Measurements from ENCODE around the gene GCK.

Gene GCK

DNA sequence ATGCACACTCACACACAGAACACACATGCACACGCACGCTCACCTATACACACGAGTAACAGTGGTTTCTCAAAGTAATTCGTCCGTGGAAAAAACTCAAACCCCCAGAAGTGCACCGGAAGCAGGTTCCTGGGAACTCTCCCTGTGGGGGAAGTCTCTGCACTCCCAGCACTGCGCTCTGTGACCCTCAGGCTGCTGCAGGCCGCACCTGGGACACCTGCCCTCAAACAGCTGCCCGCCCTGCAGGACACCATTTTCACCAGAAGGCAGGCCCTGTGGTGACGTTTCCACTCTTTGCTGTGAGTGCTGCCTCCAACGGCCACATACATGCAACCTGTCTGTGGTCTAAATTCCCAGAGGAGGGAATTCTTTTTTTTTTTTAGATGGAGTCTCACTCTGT is 32.8 kb upstream of the GCK start:
- DNase-seq, result no peak

DNA sequence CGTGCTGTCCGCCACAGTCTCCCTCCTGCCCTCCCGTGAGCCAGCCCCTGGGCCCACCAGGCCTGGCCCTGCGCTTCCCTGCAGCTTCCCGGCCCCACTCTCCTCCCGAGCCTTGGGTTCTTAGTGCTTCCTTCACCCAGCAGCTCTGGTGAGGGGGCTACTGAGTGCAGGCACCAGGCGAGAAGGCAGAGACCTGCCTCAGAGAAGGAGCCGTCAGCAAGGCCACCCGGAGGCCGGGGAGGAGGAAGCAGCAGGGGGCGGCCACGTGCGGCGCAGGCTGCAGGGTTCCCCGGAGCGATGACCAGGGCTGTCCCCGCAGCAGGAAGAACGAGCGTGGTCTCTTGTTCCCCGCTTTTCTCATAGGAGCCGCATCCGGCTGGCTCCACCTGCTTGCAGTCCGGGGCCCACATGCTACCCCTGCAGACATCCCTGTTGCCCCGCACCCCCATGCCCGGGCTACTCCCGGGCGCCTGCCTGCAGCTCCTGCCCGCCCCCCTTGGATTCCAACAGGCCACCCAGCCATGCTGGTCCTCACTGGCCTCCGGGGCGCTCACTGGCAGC is 32.1 kb upstream of the GCK start:
- DNase-seq, result no peak

DNA sequence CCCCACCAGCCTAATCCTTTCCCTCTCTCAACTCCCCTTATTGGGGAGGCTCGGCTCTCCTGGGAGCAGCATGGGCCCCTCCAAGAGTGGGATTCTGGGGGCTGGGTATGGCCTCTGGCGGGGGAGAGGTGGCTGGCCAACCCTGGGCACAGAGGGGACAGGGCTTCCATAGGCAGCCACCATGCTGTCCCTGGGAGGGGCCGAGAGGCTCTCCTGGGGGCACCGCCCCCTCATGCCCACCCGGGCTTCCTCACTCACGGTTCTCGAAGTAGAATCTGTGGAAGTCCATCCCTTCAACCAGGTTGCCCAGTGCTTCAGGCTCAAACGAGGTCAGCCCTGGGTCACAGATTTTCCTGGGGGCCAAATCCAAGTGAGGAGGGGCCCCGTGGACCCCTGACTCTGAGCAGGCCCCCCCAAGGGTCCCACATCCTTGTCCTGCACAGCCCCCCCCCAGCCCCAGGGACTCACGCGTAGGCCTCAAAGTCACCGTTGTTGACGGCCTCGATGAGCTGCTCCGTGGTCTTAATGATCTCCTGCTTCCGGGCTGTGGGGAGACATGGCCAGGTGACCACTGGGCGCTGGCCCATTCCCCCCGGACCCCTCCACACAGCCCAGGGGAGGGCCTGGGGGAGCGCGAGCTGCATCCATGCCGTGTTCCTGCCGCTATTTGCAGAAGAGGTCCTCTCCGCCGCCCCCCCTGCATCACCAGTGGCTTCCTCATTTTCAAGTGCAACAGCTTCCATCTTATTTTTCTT is 31.3 kb upstream of the GCK start:
- no peak for DNase-seq

DNA sequence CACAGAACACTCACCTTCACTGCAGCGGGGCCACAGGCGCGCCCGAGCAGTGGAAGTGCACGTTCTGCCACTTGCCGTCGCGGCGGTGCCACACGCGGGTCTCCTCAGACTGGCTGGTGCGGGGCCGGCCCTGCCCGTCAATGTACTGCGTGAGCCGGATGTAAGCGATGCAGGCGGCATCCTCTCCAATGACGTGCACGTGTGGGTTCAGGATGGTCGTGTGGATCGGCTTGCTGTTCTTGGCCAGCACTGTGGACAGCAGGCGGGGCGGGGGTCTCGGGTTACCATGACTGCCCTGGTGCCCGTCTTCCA is 30.8 kb upstream of the GCK start:
- no peak for DNase-seq

DNA sequence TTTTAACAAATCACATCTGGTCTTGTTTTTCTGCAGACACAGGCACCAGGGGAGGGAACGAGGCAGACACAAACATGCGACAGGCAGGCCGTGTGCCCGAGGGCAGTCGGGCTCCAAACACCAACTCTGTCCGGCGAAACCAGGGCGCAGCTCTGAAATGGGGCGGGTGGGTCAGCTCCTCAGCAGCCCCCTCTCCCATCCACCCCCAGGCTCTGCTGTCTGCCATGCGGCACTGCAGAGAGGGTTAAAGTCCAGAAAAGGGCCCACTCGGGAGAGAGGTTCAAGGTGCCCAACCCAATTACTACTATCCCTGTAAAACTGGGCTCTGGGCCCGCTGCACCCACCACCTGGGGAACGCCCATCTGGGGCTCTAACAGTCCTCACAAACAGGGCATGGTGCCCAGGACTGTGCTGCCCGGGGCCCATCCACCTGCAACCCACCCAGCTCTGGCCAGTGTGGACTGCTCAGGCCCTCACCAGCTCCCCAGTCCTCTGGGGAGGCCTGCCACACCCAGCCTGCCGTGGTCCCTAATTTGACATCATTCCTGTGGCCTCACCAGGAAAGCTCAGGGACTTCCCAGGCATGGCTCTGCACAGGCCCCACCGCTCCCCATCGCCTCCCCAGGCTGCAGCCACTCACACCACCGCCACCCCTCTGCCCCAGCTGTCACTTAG is 30.3 kb upstream of the GCK start:
- DNase-seq, result no peak

DNA sequence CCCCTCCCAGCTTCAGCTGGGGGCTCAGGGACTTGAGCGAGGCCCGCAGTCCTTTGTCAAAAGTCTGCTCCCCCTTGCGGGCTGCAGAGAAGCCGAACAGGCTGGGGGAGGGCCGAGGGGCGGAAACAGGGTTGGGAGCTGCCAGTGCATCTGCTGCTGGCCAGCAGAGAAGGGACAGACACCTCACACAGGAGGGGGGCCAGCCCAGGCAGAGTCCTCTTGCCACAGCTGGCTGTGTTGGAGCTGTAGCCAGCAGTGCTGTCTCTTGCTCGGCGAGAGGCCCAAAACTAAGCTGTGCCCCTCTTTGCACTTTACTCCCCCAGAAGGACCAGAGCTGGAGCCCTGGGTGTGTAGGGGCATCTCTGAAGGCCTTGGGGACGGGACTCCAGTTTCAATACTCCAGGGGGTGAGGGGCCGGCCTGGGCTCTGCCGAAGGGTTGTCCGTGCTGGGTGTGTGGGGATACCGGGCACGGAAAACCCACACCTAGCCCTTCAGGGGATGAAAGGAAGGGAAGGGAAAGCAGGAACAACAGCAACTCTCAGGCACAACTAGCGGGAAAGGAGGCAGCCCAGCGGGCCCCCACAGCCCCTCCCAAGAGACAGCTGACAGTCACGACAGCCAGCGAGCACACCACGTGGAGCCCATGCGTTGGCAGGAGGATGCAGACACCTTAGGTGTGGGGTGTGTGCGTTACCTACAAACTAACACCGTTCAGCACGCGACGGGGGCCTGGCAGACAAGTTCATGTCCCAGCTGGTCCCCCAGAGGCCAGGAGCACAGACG is 29.4 kb upstream of the GCK start:
- DNase-seq, result no peak

DNA sequence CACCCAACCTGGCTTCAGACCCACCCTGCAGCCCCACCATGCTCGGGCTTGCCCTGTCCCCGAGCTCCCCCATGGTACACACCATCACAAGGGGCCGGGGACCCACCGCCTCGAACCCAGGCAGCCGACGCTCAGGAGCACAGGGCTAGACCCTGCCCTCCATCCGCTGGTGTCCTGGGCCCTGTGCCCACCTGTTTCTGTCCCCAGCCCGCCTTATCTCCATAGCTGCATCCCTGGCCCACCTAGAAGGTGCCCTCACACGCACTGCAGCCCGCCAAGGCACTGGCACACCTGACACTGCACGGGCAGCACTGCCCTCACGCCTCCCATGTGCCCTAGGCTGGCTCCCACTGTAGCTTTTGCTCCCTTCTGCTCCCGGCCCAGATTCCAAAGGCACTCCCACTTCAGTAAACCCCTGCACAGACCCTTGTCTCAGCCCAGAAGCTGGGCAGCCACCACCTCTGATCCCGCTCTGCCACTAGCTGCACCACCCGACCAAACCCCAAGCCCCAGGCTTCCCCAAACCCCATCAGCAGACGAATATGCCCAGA is 28.7 kb upstream of the GCK start:
- no peak for DNase-seq

DNA sequence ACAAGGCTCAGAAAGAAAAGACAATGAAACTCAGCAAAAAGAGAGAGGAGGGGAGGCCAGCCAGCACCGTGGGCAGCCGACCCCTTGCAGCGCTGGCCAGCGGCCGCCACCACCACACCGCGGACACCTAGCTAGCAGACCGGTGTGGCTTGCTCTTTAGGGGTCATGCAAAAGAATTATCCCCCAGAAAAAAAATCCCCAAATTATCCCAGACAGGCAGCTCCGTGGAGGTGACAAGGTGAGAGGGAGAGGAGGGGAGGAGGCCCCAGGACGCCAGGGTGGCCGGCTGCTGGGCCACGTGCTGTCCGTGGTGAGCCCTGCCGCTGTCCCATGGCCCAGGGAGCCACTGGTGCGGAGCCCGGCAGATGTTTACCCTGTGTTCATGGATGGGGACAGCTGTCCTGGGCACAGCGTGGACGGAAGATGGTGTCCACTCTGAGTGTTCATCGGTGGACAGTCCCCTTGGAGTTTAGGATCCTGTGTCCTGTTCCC is 28.0 kb upstream of the GCK start:
- no peak for DNase-seq

DNA sequence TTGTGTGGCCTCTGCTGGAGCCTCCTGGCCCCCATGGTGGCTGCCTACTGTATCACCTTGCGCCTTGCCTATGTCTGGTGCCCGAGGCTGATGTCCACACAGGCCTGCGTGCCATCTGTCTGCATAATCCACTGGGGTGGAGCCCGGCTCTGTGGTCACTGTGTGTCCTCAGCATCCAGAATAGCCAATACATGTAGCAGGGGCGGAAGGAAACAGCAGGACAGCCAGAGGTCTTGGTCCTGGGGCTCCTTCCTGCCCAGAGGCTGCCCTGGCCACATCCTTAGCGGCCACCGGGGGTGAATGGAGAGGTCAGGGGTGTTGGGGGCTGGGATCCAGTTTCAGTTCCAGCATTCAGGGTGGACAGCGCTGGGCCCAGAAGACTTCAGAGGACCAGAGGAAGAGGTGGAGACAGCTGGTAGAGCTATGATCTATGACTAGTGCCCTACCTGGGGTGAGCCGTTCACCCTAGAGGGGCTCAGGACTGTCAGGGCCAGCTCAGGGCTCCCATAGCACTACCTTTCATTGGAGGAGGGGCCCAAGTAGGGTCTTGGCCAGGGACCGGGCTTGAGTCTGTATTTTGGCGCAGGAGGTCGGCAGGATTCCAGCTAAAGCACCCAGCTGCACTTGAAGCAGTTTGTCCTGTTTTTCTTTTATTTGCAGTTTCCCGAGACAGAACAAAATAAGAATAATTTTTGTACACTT is 27.4 kb upstream of the GCK start:
- DNase-seq, result no peak

DNA sequence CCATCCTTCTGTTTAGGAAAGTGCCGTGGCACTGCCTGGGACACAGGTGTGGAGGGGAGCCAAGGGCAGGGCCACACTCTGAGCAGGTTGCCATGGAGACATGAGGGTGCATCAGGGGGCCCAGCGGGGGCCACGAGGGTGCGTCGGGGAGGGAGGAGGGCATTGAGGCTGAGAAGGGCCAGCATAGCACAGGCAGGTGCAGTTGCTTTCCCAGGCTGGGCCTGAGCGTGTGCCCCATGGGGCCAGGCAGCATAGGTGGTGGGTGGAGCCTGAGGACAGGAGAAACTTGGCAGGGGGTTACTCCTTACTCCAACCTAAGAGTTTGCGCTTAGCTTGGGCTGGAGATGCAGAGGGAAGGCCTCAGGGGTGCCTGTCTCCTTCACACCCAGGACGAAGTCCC is 26.8 kb upstream of the GCK start:
- DNase-seq, result no peak

DNA sequence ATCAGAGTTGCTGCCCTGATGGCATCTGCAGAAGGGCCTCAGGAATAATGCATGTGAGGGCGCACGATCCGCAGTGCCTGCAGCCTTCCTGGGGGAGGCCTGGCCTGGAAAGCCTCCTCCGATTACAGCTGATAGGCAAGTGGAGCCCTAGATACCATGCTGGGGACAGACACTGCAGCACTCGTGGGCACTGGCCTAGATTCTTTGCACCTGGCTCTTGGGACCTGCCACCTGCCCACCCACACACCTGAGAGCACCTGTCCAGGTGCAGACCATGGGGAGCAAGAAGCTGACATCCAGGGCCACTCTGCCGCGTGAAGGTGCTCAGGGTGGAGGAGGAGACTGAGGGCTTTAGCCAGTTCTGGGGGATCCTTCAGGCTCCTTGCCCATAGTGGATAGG is 26.3 kb upstream of the GCK start:
- DNase-seq, result no peak

DNA sequence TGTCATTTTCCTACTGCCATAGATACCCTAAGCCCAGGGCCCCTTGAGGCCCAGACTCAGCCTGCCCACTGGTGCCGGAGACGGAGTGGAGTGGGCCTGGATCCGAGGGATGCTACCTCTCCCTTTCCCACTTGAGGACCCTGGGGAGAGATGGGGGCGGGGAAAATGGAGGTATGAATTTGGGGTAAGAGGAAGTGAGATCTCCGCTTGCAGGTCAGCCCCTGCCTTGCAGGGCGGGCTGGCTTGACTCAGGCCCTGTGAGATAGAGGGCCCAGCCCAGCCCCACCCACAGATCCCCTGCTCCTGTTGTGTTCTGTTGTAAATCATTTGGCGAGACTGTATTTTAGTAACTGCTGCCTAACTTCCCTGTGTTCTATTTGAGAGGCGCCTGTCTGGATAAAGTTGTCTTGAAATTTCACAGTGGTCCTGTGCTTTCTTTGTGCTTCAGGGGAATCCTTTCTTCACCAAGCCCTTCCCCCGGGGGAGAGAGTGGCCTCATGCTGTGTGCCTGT is 24.7 kb upstream of the GCK start:
- no peak for DNase-seq

DNA sequence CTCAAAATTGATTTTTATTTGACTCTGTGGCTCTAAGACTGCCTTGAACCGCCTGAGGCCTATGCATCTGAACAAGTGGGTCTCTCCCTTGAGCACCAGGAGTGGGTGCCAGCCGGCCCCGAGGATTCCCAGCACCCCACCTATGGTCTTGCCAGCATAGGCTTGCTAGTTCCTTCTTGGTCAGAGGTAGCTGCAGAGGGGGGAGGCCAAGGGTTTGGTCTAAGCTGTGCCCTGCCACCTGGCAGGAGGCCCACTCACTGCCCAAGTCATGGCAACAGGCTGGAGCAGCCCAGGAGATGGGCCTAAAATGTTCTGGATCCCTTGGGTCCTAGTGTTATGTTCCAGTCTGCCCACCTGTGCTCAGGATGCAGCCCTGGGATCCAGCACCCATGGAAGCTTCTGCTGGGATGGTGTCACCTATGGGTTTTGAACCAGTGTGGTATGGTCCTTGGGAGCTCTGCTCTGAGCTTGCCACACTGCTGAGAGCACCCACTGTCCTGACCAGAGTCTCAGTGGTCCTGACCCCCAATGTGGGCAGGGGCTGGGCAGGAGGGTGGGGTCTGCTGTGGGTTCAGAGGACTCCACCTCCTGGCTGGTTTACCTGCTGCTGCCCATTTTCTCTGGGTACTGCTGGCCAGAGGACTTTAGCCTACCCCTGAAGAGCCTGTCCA is 24.1 kb upstream of the GCK start:
- DNase-seq, result no peak

DNA sequence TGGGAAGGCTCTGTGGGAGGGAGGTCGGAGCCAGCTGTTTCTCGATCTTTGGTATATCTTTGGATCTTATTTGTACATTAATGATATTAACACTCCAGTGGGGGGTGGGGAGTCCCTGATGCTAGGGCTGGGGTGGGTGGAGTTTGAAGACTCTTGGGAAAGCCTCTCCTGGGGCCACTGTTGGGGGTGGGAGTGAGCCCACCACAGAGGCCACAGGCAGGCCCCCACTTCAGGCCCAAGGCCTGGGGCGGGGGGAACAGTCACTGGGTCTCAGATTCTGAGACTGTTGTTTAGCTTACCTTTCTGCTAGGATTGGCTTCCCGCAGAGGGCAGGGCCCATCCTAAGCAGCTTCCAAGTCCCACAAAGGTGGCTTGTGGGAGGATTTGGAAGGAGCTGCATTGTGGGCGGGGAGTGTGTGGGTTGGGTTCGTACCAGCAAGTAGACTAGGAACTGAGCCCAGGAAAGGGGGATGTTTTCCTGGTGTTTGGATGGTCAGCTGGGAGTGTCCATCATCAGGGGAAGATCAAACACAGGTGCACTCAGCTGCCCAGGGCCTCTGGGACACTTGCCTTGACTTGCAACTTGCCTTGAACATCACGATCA is 23.4 kb upstream of the GCK start:
- no peak for DNase-seq

DNA sequence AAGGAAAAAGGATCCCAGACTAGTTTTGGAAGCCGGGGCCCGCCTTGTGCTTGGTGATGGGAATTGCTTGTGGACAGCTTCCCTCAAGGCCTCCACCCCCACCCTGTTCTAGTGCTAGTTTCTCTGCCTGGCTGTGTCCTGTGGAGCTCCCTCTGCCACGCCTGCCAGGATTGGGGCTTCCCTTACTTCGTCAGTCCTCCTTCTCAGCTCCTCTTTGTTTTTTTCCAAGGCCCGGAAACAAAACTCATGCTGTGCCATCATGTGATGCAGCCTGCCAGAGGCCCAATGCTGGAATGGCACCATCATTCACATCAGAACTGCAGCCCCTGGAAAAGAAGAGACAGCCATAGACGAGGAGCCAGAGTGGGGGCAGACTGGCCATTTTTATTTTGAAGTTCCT is 22.8 kb upstream of the GCK start:
- no peak for DNase-seq

DNA sequence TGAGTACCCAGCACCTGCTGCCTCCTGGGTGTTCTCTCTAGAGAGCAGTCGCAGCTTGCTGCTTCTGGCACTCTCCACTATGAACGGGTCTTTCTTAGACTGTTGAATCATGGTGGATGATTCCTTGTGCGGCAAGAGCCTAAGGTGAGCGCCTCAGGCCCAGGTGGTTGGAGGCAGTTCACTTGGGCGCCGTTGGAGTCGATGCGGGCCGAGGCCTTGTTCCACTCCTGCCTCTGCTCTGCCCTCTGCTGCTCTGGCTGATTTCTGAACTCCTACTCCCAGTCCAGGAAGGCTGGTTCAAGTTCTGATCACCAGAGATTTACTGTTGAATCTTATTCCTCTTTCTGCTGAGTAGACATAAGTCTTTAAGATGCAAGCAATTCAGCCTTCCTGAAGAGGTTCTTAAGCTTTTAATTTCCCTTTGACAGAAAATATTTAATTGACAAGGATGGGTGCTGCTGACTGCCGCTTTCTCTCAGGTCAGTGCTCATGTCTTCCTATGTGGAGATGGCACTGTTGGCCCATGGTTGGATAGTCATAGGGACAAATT is 22.0 kb upstream of the GCK start:
- DNase-seq, result no peak

DNA sequence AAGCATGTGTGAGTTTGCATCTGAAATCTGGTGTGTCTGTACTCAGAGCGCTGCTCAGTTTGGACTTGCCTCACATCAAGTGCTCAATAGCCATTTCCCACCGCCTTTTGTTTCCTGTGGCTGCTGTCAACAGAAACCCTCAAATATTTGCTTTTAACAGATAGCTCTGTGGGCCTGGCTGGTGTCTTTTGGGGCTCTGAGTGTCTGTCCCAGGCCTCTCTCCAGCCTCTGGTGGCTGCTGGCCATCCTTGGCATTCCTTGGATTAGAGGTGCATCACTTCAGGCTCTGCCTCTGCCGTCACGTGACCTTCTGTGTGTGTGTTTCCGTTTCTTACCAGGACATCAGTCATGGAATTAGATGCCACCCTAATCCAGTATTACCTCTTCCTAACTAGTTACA is 20.9 kb upstream of the GCK start:
- DNase-seq, result no peak

DNA sequence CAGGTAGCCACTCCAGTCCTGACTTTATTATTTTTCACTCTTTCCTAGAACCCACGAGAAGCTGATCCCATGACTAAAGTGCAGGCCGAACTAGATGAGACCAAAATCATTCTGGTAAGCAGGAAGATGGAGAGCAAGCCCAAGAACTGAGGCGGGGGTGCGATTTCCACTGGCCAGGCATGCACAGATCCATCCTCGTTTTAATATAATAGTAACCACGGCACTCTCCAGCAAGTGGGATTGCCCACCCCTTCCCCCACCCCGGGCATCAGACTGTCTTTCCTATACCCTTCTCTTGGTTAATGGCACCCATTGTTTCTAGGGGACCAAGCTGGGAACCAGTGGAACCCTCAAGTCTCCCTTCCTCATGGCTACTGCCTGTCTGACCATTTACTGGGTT is 18.8 kb upstream of the GCK start:
- DNase-seq, result no peak

DNA sequence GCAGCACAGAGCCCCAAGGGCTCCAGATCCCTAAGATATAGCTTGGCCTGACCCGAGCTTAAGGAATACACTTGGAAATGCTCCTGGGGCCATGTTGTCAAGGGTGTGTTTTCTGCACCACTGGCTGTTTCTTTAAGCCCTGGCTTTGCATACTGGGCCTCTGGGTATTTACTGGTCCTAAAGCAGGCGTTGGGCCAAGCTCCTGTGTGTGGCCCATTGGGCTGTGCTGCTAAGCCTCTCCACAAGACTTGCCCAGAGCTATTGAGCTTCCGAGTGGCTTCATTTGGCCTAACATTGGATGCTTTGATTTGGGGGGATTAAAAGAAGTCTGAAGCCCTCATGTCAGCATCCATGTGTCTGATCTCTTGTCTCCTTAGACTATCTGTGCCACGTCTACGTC is 16.8 kb upstream of the GCK start:
- DNase-seq, result no peak

DNA sequence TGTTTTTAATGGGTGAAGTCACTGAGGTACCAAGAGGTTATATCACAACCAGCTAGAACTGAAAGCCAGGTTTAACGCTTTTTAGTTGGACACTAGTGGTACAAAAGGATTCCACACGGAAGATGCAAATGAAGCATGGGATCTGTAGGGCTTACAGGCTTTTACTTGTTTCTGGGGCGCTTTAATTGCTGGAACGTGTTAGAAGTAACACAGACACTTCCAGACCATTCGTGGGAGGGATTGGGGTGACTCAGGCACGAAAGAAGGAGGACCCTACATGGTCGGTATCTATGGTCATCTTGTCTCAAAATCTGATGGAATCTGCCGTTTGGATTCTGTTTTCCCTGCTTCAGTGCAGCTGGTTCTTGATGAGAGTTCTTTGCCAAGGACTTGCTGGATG is 12.6 kb upstream of the GCK start:
- DNase-seq, result no peak
